Vagina (tissue), 2 donors: ENCODE data around the gene AMZ1. TPM values are rescaled to one million over a fixed set of nuclear protein-coding genes. Genes with fewer than 3 reads are reported as not detected.

Experiments
- DNase-seq, 2 donors: peaks; one replicate each; pipeline ENCODE4 v3.0.0-alpha.2; 2017; ENCODE audit errors: extremely low spot score in 2 of 2
- H3K27ac ChIP-seq: fragments of 200-600 bp; sonication (generic); one replicate; pipeline ENCODE4 v1.5.1; 2019
- H3K27me3 ChIP-seq: fragments of 200-600 bp; sonication (generic); one replicate; pipeline ENCODE4 v1.5.1; 2019
- H3K36me3 ChIP-seq, 2 donors: fragments of 200-600 bp; sonication (generic); one replicate each; pipeline ENCODE4 v1.5.1; 2017 to 2019
- H3K4me1 ChIP-seq: fragments of 200-600 bp; sonication (generic); one replicate; pipeline ENCODE4 v1.5.1; 2019
- H3K4me3 ChIP-seq, 2 donors: fragments of 200-600 bp; sonication (generic); 1 replicate in 1 of 2; 2 replicates in 1 of 2; pipeline ENCODE4 v1.5.1; 2016 to 2019
- H3K9me3 ChIP-seq: fragments of 200-600 bp; sonication (generic); one replicate; pipeline ENCODE4 v1.5.1; 2019
- POLR2A ChIP-seq, 2 donors: fragments of 450-650 bp; IDR thresholded peaks; one replicate each; pipeline ENCODE4 v1.6.1; 2017; ENCODE audit warnings: antibody characterized with exemption in 2 of 2, mild to moderate bottlenecking in 2 of 2, moderate library complexity in 2 of 2
- POLR2AphosphoS5 ChIP-seq, 2 donors: sonication (generic); formaldehyde crosslinking; IDR thresholded peaks; one replicate each; pipeline ENCODE4 v1.9.0; 2017; ENCODE audit warnings: antibody characterized with exemption in 2 of 2, mild to moderate bottlenecking in 2 of 2, low read depth in 1 of 2; ENCODE audit not compliant: insufficient read depth in 1 of 2
- intact Hi-C: fragments of 100-400 bp; cut with DNase I; formaldehyde crosslinking; loops from one replicate; pipeline ENCODE4 v1.15.1; 2023
- total RNA-seq: library from RNA; depleted of rRNA; stranded (reverse); fragments of >200 nt; gene quantifications from one replicate; pipeline ENCODE4 v1.2.3, GENCODE V29; 2016
- TF ChIP-seq, protein P1 (sequence below), 3 experiments: fragments of 450-650 bp in 2 of 3; fragments of 200-600 bp in 1 of 3; sonication (generic) in 1 of 3; IDR thresholded peaks; one replicate each; pipeline ENCODE4 v1.5.1; 2017 to 2019; ENCODE audit warnings: antibody characterized with exemption in 3 of 3, mild to moderate bottlenecking in 2 of 3, moderate library complexity in 2 of 3

Gene AMZ1
- total RNA-seq, 1 donor from 2014 or later = 1.2 TPM

DNA sequence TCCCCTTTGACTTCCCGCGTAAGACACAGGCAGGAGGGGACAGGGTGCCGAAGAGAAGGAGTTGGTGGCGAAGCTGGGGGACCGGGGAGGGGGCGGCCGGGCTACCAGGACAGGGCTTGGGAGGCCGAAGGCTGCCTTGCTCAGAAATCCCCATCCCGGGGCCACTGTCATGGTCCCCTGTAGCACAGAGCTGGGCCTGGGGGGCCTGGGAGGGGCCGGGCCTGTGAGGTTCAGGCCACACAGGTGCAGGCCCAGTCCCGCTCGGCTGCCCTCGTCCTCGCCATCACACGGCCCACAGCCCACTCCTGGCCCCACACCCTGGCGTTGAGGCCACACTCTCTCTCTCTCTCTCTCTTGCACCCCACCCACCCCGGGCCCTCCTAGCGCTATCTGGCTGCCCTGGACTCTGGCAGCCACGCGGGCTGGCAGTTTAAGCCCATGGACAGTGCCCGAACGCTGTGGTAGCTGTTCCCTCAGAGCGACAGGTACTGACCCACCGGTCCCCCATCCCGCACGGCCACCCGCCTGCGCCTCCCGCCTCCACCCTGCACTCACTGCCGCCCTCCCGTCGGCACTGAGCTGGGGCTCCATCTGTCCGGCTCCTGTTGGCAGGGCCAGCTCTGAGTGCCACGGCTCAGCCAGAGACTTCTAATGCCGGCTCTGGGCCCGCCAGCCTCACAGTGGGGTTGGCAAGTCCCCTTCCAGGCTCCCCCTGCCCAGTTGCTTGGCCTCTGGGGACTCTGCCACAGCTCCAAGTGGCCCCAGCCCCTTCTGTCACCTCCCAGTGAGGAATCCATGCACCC lies 28.2 kb upstream of the AMZ1 start:
- peaks cover 0 to 13% of the 10 kb centered on the region in 2 donors for H3K36me3 ChIP-seq
- no peak overlapping the region for H3K4me3 ChIP-seq
- no peaks in the 10 kb centered on the region for H3K27me3 ChIP-seq
- no peak for DNase-seq
- no peak for TF ChIP-seq POLR2A (IDR thresholded peaks at IDR 0.05)
- H3K9me3 ChIP-seq = no peaks in the 10 kb centered on the region
- peaks cover 22% of the 10 kb centered on the region for H3K4me1 ChIP-seq
- no peak overlapping the region for H3K27ac ChIP-seq
- intact Hi-C loops = no loop called here

DNA sequence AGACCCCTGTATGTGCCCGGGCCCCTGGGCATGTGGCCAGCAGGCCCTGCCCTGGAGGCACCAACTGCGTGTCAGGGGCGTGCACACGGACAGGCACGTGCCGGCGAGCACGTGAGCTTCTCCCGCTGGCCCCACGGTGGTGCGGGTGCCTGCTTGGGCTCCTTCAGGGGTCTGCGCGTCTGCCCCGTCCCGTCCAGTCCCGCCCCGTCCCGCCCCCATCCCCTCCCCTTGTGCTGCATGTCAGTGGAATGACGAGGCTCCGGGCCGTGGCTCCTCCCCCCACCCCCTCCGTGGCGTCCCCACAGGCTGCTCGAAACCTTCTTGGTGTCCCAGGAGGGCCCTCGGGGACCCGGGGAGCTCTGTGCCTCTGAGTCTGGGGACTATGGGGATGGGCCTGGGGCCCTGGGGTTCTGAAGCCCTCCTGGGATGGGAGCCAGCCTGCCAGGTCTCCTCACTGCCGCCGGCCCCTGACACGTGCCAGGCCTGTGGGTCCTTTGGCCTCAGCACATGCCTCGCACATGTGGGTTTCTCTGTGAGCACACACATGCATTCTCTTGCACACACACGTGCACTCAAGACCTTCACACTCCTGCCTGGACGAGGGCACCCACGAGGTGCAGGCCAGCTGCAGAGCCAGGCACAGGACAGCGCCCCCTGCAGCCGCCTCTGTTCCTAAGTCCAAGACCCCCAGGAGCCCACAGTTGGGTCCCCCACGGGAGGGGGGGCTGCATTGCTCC lies 27.5 kb upstream of the AMZ1 start:
- H3K36me3 ChIP-seq = peaks cover 0 to 13% of the 10 kb centered on the region in 2 donors
- intact Hi-C loops = no loop called here
- H3K4me1 ChIP-seq = peaks cover 24% of the 10 kb centered on the region
- H3K27me3 ChIP-seq = no peaks in the 10 kb centered on the region
- no peak overlapping the region for H3K27ac ChIP-seq
- H3K4me3 ChIP-seq = no peak overlapping the region
- no peak for DNase-seq
- TF ChIP-seq, protein P1, sequence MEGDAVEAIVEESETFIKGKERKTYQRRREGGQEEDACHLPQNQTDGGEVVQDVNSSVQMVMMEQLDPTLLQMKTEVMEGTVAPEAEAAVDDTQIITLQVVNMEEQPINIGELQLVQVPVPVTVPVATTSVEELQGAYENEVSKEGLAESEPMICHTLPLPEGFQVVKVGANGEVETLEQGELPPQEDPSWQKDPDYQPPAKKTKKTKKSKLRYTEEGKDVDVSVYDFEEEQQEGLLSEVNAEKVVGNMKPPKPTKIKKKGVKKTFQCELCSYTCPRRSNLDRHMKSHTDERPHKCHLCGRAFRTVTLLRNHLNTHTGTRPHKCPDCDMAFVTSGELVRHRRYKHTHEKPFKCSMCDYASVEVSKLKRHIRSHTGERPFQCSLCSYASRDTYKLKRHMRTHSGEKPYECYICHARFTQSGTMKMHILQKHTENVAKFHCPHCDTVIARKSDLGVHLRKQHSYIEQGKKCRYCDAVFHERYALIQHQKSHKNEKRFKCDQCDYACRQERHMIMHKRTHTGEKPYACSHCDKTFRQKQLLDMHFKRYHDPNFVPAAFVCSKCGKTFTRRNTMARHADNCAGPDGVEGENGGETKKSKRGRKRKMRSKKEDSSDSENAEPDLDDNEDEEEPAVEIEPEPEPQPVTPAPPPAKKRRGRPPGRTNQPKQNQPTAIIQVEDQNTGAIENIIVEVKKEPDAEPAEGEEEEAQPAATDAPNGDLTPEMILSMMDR (IDR thresholded peaks at IDR 0.05) = no peak
- no peak for TF ChIP-seq POLR2A (IDR thresholded peaks at IDR 0.05)
- no peak for TF ChIP-seq POLR2AphosphoS5 (IDR thresholded peaks at IDR 0.05; ENCODE audit: insufficient read depth in 1 of 2, low read depth in 1 of 2)
- H3K9me3 ChIP-seq = no peaks in the 10 kb centered on the region

DNA sequence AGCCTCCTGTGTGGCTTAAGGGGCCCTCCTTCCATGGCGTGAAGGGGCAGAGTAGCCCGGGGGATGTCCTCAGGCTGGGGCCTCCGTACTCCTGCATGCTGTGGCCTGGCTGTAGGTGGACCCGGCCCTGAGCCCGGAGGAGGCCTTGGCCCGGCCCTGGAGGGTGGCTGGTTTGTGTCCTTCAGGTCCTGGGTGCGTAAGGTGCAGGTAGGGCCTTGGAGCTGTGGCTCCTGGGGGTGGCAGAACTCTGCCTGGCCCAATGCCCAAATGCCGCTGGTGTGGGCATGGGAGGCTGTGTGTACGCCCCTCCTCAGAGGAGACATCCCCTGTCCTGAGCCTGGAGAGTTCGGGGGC lies 26.9 kb upstream of the AMZ1 start:
- peaks cover 0 to 10% of the 10 kb centered on the region in 2 donors for H3K36me3 ChIP-seq
- DNase-seq = no peak
- intact Hi-C loops = no loop called here
- H3K9me3 ChIP-seq = no peaks in the 10 kb centered on the region
- no peak overlapping the region for H3K27ac ChIP-seq
- H3K27me3 ChIP-seq = no peaks in the 10 kb centered on the region
- no peak overlapping the region for H3K4me3 ChIP-seq
- TF ChIP-seq, protein P1 (IDR thresholded peaks at IDR 0.05) = no peak
- TF ChIP-seq POLR2AphosphoS5 (IDR thresholded peaks at IDR 0.05; ENCODE audit: insufficient read depth in 1 of 2, low read depth in 1 of 2) (no peak), POLR2A (IDR thresholded peaks at IDR 0.05) (no peak)
- peaks cover 24% of the 10 kb centered on the region for H3K4me1 ChIP-seq

DNA sequence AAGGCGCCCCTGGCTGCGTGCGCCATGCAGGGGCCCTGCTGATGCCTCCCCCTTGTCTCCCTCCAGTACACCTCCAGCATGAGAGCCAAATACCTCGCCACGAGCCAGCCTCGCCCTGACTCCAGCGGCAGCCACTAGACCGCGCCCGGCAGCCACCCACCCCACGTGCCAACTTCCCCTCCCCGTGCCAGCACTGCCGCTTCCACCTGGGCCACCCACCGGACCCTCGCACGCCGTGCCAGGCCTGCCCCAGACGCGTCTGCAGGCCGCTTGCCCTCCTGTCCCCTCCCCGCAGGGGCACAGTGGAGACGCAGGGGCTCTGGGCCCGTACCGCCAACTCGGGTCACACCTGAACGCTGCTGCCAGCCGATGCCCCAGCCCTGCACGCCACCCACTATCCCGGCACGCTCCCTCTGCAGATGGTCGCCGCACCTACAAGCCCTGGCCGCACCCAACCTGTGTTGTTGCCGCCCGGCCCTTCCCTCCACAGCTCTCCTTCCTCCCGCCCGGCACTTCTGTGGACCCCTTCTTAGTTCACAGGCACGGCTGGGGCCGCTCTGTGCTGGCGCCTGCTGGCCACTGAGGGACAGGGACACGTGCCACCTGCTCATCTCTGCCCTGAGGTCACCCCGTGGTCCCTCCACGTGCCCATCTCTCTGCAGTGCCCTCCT lies 26.3 kb upstream of the AMZ1 start:
- no peak for DNase-seq

More for the DNA sequence above, 26.3 kb upstream of the AMZ1 start:
- H3K27ac ChIP-seq = no peak overlapping the region
- no peaks in the 10 kb centered on the region for H3K9me3 ChIP-seq
- H3K36me3 ChIP-seq = peaks cover 0 to 3% of the 10 kb centered on the region in 2 donors
- intact Hi-C loops = no loop called here
- no peak for TF ChIP-seq POLR2AphosphoS5 (IDR thresholded peaks at IDR 0.05; ENCODE audit: insufficient read depth in 1 of 2, low read depth in 1 of 2)
- TF ChIP-seq, protein P1 (IDR thresholded peaks at IDR 0.05) = no peak
- H3K4me3 ChIP-seq = no peak overlapping the region
- H3K4me1 ChIP-seq = peaks cover 24% of the 10 kb centered on the region
- H3K27me3 ChIP-seq = no peaks in the 10 kb centered on the region
